NCI-H1048 (cell line): ENCODE measurements around the gene SPTLC2.
"Not testable (repeated sequence)": the region's sequence is repeated elsewhere in the genome, so short reads cannot be mapped to it uniquely, and the experiment has no call there.

Experiments used
- DNase-seq: peaks from one replicate; lab custom pipeline; 2025; lab: John Stamatoyannopoulos, UW

Gene SPTLC2

DNA sequence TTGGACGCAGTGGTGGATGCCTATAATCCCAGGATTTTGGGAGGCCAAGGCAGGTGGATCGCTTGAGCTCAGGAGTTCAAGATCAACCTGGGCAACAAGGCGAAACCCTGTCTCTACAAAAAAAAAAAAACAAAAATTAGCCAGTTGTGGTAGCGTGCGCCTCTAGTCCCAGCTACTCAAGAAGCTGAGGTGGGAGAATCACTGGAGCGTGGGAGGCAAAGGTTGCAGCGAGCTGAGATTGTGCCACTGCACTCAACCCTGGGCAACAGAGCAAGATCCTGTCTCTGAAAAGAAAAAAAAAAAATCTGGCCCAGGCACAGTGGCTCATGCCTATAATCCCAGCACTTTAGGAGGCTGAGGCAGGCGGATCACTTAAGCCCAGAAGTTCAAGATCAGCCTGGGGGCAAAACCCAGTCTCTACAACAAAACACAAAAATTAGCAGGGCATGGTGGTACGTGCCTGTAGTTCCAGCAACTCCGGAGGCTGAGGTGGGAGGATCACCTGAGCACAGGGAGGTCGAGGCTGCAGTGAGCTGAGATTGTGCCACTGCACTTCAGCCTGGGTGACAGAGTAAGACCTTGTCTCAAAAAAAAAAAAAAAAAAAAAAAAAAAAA lies 27.9 kb downstream of the SPTLC2 start:
- not testable (repeated sequence) for DNase-seq

DNA sequence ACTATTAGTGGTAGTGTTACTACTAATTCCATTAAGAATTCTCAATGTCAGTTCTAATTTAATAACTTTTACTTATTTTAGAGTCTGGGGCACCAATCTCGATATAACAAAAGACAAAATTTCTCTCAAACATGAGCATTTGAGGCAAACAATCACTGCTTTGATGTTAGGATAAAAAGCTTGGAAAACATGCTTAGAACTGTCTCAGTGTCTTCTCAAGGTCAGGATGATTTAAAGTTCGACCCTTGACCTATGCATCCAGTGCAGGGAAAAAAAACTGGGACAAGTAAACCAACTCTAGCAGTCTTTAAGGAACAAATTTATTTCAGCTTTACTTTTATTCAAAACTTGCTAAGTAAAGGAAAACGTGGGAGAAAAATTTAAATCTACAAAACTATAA lies 31.1 kb downstream of the SPTLC2 start:
- DNase-seq, result no peak

DNA sequence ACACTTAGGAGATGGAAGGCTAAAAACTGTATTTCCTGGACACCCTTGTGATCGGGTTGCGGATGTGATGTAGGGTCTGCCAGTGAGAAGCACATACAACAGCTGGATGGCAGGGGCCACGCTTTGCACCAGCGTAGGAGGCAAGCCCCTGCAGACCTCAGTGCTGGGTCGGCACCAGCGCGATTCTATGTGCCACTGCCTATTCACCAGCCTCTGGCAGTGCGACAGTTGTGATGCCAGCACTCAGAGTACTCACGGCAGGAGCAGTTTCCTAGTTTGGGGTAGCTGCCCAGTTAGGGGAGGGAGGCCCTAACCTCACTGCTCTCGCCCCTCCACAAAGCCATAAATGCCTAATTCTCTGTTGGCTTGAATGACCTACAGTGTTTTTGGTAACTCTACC lies 31.6 kb downstream of the SPTLC2 start:
- no peak for DNase-seq

DNA sequence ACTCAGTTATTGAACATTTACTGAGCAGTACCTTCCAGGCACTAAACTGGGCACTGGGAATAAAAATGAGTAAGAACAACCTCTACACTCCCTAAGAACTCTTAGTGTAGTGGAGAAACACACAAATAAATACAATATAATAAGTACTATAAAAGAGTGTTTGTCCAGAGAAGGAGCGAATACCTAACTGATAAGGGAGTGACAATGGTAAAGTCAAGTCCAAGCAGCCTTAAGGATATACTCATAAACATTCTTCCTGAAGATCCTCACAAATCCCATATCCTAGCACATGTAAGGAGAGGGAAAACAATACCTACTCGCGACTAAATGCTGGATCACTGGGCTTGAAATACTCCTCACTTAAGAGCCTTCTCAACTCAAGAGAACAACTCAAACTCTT lies 32.8 kb downstream of the SPTLC2 start:
- no peak for DNase-seq

DNA sequence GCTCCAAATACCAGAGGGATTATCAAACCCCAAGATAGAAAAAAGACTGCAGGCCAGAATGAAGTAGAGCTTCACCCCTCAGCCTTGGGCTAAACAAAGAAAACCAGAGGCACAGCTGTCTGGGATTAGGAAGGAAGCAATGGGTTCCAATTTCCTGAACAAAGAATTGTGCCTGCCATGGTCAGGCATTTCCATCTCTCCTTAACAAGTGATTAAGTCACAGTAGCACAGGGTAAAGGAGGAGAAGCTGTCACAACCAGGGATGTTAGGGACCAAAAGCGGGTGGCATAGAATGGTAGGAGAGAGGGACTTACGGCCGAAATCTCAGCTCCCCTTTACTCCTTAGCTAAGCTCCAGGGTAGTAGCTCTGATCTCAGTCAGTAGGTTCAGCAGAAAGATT lies 33.9 kb downstream of the SPTLC2 start:
- no peak for DNase-seq

DNA sequence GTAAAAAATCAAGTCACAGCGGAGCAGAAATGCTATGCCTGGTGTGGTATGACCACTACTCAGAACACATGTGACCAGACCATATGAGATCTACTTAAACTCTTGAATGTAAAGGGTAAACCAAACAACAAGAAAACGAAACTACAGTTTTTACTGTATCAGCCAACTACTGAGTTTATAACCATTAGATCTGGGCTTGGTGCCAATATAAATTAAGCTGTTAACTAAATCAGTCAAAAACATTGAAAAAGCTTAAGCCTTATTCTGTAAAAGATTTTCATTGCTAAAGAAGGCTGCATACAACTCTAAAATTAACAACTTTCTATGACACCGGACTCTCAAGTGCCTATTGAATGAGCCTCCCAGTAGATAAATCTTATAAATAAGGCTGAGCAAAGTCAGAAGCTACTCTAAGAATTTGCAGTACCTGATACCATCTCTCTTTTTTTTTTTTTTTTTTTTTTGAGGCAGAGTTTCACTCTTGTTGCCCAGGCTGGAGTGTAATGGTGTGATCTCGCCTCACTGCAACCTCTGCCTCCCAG lies 35.4 kb downstream of the SPTLC2 start:
- DNase-seq, result peak; percentile 14

DNA sequence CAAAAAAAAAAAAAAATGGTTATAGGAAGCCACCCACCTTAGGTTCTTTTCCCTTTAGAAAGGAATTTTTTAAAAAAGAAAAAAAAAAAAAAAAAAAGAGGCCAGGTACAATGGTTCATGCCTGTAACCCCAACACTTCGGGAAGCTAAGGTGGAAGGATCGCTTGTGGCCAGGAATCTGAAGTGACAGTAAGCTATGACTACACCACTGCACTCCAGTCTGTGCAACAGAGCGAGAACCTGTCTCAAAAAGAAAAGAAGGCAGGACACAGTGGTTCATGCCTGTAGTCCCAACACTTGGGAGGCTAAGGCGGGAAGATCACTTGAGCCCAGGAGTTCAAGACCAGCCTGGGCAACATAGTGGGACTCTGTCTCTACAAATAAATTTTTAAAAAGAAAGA lies 36.0 kb downstream of the SPTLC2 start:
- no peak for DNase-seq

DNA sequence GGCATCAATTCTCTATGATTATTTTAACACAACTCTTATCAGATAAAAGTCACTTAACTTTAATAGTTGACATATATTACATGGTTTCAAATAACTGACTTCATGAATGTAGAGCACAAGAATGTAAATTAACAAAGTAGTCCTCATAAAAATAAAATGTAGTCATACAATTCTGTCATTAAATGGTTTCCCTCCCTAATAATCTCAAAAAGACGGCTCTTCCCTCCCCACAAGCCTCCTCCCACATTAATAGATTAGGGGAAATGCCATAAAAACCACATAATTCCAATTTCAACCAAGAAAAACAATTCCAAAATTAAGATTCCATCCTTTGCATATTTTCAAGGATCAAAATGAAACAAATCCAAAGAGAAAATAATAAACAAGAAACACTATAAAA lies 36.7 kb downstream of the SPTLC2 start:
- no peak for DNase-seq

DNA sequence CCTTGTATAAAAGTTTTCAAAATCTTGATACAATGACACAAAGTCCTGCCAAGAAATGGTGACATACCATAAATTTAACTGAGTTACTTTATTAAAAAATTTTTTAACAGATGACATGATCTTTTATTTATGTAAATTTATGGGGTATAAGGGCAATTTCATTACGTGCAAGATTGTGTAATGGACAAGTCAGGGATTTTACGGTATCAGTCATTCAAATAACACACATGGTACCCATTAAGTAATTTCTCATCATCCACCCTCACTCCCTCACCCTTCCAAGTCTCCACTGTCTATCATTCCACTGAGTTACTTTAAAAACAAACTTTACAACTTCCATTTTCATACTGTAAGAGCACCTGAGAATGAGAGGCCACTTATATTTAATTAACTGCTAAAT lies 37.4 kb downstream of the SPTLC2 start:
- no peak for DNase-seq

DNA sequence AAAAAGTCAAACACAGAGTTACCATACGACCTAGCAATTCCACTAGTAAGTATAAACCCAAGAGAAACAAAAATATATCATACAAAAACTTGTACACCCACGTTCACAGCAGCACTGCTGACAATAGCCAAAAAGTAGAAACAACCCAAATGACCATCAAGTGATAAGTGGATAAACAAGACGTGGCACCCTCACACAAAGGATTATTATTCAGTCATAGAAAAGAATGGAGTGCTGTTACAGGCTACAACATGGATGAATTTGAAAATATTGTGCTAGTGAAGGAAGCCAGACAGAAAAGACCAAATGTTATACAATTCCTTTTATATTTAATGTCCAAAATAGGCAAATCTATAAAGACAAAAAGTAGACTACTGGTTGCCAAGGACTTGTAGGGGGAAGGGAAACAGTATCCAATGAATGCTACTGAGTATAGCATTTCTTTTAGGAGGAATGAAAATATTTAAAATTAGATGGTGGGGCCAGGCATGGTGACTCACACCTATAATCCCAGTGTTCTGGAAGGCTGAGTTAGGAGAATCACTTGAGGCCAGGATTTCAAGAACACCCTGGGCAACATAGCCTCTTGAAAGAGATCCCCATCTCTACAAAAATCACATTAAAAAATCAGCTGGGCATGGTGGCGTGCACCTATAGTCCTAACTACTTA lies 41.9 kb downstream of the SPTLC2 start:
- DNase-seq, result no peak

DNA sequence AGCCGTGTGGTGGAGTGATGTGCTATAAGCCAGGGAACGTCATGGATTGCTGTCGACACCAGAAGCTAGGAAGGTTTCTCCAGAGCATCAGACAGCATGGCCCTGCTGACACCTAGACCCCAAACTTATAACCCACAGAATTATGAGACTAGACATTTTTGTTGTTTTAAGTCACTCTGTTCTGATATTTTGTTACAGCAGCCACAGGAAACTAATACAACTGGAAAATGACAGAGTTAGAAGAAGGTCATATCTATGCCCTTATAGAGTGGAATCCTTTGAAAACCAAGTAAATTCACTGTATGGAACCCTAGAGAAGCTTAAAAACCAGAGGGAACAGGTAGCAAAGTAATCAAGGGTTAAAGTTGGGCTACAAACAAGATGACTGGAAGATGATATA lies 42.5 kb downstream of the SPTLC2 start:
- DNase-seq, result no peak

DNA sequence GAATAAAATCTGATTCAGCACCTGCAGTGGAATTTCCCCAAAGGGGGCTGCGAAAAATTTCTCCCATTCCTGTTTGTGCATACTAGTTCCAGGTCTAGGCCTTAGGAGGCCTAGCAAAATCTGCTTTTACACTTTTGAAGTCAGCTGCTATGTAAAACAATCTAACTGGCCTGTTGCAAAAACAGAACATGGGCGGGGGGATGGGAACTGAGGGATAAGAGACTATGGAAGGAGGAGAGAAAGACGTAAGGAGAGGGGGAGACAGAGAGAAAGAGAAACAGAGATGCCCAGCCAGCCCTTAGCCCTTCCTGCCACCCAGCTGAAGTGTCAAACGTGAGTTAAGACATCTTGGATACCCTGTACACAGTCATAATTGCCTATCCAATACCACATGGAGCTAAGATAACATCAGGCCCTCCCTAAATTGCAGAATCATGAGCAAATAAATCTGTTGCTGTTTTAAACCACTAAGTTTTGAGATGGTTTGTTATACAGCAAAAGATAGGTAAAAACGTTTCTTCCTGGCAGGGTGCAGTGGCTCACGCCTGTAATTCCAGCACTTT lies 45.6 kb downstream of the SPTLC2 start:
- DNase-seq, result no peak

DNA sequence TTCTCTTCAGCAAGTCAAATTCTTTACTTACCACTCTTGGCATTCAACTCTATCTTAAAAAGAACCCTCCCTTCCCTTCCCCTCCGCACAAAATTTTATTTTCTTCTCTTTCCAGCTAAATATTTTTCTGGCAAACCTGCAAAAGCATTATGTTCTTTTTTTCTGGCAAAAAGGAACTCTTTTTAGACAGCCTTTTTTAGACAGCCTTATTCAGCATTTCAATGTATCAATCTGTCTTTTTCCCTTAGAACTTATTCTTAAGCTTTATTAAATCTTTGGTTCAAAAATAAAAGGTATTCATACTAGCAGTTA lies 50.5 kb downstream of the SPTLC2 start:
- no peak for DNase-seq

DNA sequence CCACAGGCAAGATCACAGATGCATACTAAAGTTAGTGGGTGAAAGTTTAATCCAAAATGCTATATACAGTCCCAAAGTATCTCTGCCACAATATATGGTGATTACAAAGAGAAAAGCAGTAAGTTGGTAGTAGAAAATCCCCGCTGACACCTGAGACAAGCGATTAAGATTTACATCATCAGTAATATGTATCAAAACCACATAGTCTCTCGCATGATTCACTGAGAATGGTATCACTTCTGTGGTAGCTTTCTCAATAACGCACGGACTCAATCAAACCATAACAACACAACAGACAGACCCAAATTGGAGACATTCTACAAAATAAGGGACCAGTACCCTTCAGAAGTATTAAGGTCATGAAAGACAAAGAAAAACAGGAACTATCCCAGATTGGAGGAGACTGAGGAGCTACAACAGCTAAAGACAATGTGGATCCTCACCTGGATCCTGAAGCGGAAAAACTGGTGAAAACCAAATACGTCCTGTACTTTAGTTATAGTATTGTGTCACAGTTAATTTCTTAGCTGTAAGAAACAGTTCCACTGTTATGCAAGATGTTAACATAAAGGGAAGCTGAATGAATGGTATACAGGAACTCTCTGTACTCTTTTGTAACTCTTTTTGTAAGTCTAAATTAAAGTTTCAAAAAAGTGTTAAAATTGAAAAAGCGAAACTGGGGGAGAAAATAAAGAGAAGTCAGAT lies 51.0 kb downstream of the SPTLC2 start:
- no peak for DNase-seq

DNA sequence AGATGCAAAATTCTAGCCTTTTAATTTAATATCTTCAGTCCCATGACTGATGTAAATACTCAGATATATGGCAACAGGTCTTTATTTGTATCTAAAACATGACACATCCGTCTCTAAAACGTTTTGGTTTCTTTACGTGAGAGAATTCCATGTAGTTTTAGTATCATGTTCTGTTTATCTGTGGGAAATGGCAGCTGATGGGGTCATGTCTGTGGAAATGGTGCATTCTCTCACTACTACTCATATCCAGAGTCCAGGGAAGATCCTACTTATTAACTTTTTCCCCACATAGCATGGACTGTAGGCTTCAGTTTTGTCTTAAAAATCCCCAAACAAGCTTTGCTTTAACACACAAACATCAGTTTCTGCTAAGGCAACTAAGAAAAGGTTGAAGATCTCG lies 53.8 kb downstream of the SPTLC2 start:
- no peak for DNase-seq

DNA sequence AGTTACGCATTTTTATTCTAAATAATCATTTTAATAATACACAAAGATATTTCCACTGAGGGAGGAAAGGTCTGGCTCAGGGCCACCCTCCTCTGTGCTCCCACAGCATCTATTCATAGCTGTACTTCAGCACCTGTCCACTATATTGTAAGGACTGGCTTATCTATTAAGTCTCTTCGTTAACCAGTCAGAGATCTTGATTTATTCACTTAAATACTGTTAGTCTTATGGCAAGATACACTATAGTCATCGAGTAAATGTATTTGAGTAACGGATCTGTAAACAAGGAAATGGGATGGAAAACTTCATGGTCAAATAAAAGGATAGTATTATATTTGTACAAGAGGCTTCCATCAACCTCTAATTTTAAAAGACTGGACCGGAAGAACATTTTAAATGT lies 54.6 kb downstream of the SPTLC2 start:
- no peak for DNase-seq

DNA sequence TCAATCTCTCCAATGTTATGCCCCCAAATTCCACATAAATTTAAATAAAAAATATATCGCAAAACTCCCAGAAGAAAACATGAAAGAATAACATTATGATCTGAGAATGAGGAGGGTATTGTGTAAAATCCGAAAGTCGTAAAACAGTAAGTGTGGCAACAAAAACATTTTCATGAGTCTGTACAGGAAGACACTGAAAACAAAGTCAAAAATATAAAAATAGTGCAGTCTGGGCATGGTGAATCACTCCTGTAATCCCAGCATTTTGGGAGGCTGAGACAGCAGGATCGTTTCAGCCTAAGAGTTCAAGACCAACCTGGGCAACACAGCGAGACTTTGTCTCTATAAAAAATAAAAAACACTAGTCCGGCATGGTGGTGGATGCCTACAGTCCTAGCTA lies 57.1 kb downstream of the SPTLC2 start:
- DNase-seq, result no peak

DNA sequence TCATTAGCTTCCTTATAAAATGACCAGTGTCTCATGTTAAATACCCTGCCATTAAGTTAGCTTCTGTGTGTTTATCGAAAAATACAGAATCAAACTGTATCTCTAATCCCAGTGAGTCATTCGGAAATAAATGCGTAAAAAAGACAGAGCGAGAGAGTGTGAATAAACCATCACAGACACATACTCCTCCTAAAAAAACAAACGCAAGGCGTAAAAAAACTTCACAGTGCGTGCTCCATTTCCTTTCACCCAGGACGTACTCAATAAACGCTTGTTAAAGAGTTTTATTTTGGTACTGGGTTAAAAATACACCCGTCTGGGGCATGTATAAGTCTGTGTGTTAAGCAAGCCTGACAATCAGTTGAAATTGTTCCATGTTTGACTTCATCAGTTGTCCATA lies 59.0 kb downstream of the SPTLC2 start:
- DNase-seq, result no peak

DNA sequence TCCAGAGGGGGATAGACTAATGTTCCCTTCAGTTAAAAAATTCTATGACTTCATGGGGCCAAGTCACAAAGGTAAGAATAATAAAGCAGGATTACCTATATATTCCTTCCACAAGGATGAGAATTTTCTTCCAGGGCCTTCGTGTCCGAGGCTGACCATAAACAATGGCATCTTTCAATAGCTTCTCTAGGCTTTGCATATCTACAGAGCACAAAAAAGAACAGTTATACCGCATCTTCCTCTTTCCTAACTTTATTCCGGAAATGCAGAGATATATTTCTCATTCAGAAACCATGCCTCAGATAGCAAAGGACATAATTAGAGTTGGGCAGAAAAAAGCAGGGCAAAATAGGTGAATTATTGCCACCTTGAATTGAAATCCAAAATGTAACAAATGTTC lies 59.5 kb downstream of the SPTLC2 start:
- no peak for DNase-seq

DNA sequence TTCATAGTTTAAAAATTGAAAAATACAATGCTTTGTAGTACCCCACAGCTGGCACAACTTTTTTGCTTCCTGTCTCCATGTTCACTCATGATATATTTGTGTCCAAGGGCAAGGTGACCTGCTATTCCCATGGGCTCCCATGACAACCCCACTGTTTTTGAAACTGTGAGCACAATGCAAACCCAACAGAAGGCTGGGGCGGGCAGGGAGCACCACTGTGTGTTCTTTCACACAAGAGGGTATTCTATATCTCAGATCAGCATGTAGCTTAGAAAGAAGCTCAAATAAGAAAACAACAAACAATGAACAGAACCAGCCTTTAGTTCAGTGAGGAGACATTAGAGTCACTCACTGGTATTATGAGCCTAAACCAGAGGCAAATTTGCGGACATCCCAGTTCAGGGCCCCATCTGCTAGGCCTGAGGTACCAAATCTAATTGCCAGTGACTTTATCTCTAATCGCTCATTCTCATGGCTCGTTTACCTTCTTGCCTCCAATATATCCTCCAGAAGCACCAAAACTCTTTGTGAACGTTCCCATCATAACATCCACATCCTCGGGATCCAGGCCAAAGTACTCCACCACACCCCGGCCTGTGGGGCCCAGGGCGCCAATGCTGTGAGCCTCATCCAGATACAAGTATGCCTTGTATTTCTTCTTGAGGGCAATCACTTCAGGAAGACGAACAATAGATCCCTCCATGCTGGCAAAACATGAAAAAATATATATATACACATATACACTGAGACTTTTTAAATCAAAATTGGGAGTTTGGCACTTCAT lies 61.4 kb downstream of the SPTLC2 start:
- no peak for DNase-seq

DNA sequence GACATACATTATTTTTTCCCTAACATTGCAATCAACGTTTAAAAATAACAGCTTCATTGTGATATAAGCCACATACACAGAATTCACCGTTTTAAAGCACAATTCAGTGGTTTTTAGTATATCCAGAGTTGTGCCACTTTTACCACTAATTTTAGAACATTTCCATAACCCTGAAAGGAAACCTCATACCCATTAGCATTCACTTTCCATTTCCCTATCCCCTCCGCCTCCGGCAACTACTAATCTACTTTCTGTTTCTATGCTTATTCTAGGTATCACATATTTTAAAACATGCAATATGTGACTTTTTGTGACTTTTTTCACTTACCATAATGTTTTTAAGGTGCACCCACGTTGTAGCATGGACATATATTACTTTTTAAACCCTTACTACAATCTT lies 62.2 kb downstream of the SPTLC2 start:
- DNase-seq, result no peak

DNA sequence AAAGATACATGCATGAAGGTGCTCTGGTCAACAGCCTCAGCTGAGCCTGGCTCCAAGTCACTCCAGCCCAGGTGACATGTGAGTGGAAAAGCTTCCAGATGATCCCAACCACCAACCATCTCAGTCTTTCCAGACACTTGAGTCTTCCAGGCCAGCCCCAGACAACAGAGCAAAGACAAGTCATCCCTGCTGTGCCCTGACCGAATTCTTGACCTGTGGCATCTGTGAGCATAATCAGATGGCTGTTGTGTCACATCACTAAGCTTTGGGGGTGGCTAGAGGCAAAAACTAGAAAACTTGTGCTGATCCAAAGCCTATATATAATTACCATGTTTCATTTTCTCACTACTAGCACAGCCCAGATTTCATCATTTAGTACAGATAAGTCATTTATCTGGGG lies 67.0 kb downstream of the SPTLC2 start:
- no peak for DNase-seq
